Left ventricle myocardium inferior (tissue), 1 donor: Measurements from ENCODE around the gene HM13. TPM values are rescaled to one million over a fixed set of nuclear protein-coding genes. Genes with fewer than 3 reads are reported as not detected.
"Not testable (repeated sequence)": the region's sequence is repeated elsewhere in the genome, so short reads cannot be mapped to it uniquely, and the experiment has no call there.

Source experiments
- DNase-seq: peaks from one replicate; pipeline ENCODE4 v3.0.0-alpha.2; 2020
- H3K27ac ChIP-seq: fragments of 200-600 bp; replicated peaks from 2 replicates; pipeline ENCODE4 v1.8.0; 2021
- H3K27me3 ChIP-seq: fragments of 200-600 bp; 2 replicates; pipeline ENCODE4 v1.8.0; 2021; ENCODE audit warnings: low read depth
- H3K36me3 ChIP-seq: fragments of 200-600 bp; 2 replicates; pipeline ENCODE4 v1.8.0; 2021
- H3K4me1 ChIP-seq: fragments of 200-600 bp; 2 replicates; pipeline ENCODE4 v1.8.0; 2021
- H3K4me3 ChIP-seq: fragments of 200-600 bp; 2 replicates; pipeline ENCODE4 v1.8.0; 2021; ENCODE audit warnings: mild to moderate bottlenecking, moderate library complexity
- H3K9me3 ChIP-seq: fragments of 200-600 bp; replicated peaks from 2 replicates; pipeline ENCODE4 v1.8.0; 2021
- intact Hi-C: fragments of 100-400 bp; cut with micrococcal nuclease; formaldehyde crosslinking; loops from one replicate; pipeline ENCODE4 v1.11.0; 2022
- total RNA-seq: library from RNA; stranded (reverse); fragmentation: NEBNext Ultra II Directional; extraction: Animal tissue kit (Norgen Biotek cat#: 25700); gene quantifications from one replicate; pipeline ENCODE4 v1.2.1, GENCODE V29; 2021
- TF ChIP-seq, protein P1 (sequence below): fragments of 200-600 bp; IDR thresholded peaks from 2 replicates; pipeline ENCODE4 v1.8.0; 2021; ENCODE audit warnings: antibody characterized with exemption, mild to moderate bottlenecking, borderline replicate concordance
- donor health status: DM: no; HTN: yes; CAD: no; lungs with severe emphysema.

The HM13 gene
- total RNA-seq, 1 donor from 2014 or later = 39.0 TPM

DNA sequence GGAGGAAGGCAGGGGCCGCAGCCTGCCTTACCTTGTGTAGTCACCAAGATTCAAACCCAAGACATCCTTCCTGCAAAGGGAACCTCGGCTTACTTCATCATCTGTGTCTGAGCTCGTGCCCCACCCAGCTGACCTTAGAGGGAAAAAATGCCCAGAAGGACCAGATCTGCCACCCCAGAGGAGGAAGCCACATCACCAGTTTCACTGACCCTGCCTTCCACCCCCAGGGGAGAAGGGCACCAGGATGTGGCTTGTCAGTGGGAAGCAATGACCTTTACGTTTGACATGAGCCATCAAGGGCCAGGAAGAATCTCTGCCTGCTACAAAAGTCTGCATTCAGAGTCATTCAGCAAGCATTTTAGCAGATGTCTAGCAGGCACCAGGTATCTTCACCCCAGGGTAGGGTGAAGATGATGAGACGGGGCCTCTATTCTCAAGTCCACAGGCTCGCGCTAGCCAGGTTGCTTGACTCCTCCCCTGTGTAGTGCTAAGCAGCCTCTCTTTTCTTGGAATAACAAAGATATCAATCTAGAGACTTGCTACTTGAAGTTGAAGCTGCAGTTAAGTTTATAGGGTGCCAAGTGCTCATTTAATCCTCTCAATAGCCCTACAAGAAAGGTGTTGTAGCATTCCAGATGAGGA, 28.1 kb downstream of the HM13 start:
- H3K36me3 ChIP-seq = peaks cover 56% of the 10 kb centered on the region
- DNase-seq = no peak
- intact Hi-C loops = no loop called here
- TF ChIP-seq, protein P1, sequence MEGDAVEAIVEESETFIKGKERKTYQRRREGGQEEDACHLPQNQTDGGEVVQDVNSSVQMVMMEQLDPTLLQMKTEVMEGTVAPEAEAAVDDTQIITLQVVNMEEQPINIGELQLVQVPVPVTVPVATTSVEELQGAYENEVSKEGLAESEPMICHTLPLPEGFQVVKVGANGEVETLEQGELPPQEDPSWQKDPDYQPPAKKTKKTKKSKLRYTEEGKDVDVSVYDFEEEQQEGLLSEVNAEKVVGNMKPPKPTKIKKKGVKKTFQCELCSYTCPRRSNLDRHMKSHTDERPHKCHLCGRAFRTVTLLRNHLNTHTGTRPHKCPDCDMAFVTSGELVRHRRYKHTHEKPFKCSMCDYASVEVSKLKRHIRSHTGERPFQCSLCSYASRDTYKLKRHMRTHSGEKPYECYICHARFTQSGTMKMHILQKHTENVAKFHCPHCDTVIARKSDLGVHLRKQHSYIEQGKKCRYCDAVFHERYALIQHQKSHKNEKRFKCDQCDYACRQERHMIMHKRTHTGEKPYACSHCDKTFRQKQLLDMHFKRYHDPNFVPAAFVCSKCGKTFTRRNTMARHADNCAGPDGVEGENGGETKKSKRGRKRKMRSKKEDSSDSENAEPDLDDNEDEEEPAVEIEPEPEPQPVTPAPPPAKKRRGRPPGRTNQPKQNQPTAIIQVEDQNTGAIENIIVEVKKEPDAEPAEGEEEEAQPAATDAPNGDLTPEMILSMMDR = no peak
- H3K9me3 ChIP-seq = no peaks in the 10 kb centered on the region
- H3K27ac ChIP-seq = no peak overlapping the region
- H3K4me3 ChIP-seq = no peak overlapping the region
- H3K27me3 ChIP-seq = no peaks in the 10 kb centered on the region
- H3K4me1 ChIP-seq = peaks cover 20% of the 10 kb centered on the region

DNA sequence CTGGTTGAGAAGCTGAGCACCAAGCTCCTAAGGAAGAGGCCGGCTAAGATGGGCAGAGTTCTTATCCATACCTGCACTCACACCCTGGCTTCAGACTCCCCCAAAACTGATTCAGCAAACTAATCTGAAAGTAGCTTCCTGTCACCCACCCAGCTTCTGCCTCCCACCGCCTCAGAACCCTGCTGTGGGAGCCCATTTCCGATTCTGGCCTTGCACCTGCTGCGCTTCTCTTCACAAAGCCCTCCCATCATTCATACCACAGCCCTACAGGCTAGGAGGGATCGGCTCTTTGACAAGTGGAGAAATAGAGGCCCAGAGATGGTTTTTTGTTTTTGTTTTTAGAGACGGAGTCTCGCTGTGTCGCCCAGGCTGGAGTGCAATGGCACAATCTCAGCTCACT, 28.7 kb downstream of the HM13 start:
- intact Hi-C loops = no loop called here
- Histone ChIP-seq H3K27me3 (no peaks in the 10 kb centered on the region), H3K9me3 (no peaks in the 10 kb centered on the region), H3K4me3 (no peak overlapping the region), H3K36me3 (peaks cover 49% of the 10 kb centered on the region), H3K27ac (no peak overlapping the region), H3K4me1 (peaks cover 22% of the 10 kb centered on the region)
- TF ChIP-seq, protein P1 = no peak
- DNase-seq = no peak

- peaks cover 48% of the 10 kb centered on the region for H3K36me3 ChIP-seq
- TF ChIP-seq, protein P1 = no peak
- H3K27me3 ChIP-seq = no peaks in the 10 kb centered on the region
- H3K9me3 ChIP-seq = no peaks in the 10 kb centered on the region
- no peak overlapping the region for H3K4me3 ChIP-seq
- H3K4me1 ChIP-seq = peaks cover 33% of the 10 kb centered on the region
- DNase-seq = no peak
- intact Hi-C loops = no loop called here
- peak overlapping the region; percentile 33 for H3K27ac ChIP-seq
These were observed 29.8 kb downstream of the HM13 start for GRCh38 chr20:31543966-31544598.

- Histone ChIP-seq H3K9me3 (no peaks in the 10 kb centered on the region), H3K27me3 (no peaks in the 10 kb centered on the region), H3K4me1 (peaks cover 36% of the 10 kb centered on the region), H3K36me3 (peaks cover 48% of the 10 kb centered on the region), H3K27ac (peak overlapping the region; percentile 11), H3K4me3 (no peak overlapping the region)
- TF ChIP-seq, protein P1 = no peak
- DNase-seq = no peak
- intact Hi-C loops = no loop called here
These were observed 30.4 kb downstream of the HM13 start for GRCh38 chr20:31544600-31544999.

GRCh38 chr20:31545621-31546040, 31.4 kb downstream of the HM13 start:
- H3K27me3 ChIP-seq, H3K9me3 ChIP-seq, intact Hi-C loops, H3K4me3 ChIP-seq, DNase-seq, H3K27ac ChIP-seq: not testable (repeated sequence)
- H3K4me1 ChIP-seq = peaks cover 39% of the 10 kb centered on the region
- peaks cover 50% of the 10 kb centered on the region for H3K36me3 ChIP-seq

DNA sequence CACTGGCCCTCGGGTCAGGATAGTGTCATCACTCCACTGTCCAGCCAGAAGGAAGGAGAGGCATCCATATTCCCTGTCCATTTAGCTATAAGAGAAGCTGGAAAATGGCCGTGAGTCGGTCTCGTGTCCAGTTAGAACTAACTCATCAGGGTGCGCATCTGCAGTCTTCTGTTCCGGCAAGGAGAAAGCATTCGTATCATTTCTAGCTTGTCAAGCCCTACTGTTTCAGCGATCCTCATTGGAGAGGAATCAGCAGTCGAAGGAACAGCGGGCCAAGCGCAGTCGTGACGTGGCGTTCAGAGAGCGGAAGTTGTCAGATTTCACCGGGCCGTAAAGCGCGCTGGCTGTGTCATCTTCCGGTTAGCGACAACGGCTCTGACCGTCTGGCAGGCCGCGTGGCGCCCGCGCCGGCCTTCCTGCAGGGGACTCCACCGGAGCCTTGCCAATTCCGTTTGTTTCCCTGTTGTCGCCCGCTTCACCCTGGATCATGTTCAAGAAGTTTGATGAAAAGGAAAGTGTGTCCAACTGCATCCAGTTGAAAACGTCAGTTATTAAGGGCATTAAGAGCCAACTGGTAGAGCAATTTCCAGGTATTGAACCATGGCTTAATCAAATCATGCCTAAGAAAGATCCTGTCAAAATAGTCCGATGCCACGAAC, 32.9 kb downstream of the HM13 start:
- Histone ChIP-seq H3K27me3 (no peaks in the 10 kb centered on the region), H3K9me3 (no peaks in the 10 kb centered on the region), H3K4me3 (peak overlapping the region; percentile 70), H3K36me3 (peaks cover 54% of the 10 kb centered on the region), H3K27ac (peak overlapping the region; percentile 86), H3K4me1 (peaks cover 36% of the 10 kb centered on the region)
- peak; percentile 85 for DNase-seq
- TF ChIP-seq, protein P1 = peak; percentile 27
- intact Hi-C loops = no loop called here
